HG02938 (cell line): Measurements from ENCODE around the gene PHF14.
"Not testable (repeated sequence)": the region's sequence is repeated elsewhere in the genome, so short reads cannot be mapped to it uniquely, and the experiment has no call there.

ENCODE experiments used
- ATAC-seq: cut with Tn5 transposase; IDR thresholded peaks from one replicate; pipeline ENCODE4 v1.9.1; 2021; ENCODE audit warnings: mild to moderate bottlenecking, moderate library complexity; ENCODE audit not compliant: unreplicated experiment

The PHF14 gene

DNA sequence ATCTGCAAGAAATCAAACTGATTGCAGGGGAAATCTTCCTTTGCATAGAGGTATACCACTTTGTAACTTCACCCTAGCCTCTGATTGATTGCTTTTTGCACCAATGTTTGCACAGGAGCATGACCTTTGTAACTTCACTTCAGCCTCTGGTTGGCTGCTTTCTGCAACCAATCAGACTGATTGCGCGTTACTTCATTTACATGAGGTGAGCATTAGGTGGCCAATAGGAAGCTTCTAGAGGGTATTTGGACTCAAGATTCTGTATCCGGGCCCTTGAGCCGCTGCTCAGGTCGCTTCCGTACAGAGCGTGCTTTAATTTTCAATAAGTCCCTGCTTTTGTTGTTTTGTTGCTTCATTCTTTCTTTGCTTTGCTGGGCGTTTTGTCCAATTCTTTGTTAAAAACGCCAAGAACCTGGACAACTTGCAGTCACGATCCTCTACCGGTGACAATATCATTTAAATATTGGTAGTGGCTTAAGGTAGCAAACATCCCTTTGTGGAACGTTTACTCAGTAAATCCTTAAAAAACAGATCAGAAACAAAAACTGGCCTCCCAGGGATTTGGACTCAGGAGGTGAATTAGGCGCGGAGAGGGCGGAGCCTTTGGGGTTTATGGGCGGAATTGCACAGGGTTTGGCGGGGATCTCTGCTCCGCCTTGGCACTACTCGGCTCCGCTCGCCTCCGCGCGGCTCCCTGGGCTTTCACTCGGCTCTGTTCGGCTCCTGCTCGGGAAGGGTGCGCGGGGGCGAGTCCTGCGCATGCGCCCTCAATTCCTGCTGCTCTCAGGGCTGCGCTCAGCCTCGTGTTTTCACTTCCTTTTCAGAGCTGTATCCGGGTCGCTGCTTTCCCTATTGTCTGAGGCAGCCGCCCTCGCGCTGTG, at the start of gene PHF14:
TSS of gene PHF14 (plus strand) at position 812 of the 881 bp plus-strand sequence. CDS start 452 bp downstream, outside the sequence.
- ATAC-seq = peak; percentile 94

- ATAC-seq = no peak
Measured at GRCh38 chr7:10924370-10924769, 49.3 kb upstream of the PHF14 start.

DNA sequence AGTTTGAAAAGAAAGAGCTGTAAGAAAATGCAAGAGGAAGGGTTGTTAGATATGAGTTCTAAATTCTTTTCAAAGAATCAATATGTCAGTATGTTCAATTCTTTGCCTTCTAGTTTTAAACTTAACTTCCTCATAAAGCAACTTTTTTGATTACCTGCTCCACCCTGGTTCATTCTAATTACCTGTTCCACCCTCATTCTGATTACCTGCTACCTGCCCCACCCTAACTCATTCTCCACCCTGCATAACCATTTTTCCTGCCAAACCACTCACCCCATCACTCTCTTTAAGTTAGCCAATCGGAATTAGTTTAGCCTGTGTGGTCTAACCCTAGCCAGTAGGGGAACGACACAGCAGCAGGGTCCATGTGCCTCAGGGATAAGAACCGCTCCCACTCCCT, 45.5 kb upstream of the PHF14 start:
- not testable (repeated sequence) for ATAC-seq

- ATAC-seq = no peak
Measured at GRCh38 chr7:10930551-10930950, 43.1 kb upstream of the PHF14 start.

DNA sequence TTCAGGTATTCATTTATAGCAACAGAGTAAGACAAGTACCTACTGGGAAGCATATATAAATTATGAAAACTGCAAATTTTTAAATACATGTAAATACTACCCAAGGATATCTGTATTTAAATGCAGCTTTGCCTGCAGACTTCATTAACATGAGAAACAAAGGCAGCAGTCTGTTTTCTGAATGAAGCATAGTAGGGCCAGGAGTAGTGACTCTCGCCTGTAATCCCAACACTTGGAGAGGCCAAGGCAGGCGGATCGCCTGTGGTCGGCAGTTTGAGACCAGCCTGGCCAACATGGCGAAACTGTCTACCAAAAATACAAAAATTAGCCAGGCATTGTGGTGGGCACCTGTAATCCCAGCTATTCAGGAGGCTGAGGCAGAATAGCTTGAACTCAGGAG, 42.5 kb upstream of the PHF14 start:
- no peak for ATAC-seq

- ATAC-seq = no peak
Measured at GRCh38 chr7:10934292-10934691, 39.4 kb upstream of the PHF14 start.

GRCh38 chr7:10939237-10939910, 34.3 kb upstream of the PHF14 start:
- peak; percentile 22 for ATAC-seq

DNA sequence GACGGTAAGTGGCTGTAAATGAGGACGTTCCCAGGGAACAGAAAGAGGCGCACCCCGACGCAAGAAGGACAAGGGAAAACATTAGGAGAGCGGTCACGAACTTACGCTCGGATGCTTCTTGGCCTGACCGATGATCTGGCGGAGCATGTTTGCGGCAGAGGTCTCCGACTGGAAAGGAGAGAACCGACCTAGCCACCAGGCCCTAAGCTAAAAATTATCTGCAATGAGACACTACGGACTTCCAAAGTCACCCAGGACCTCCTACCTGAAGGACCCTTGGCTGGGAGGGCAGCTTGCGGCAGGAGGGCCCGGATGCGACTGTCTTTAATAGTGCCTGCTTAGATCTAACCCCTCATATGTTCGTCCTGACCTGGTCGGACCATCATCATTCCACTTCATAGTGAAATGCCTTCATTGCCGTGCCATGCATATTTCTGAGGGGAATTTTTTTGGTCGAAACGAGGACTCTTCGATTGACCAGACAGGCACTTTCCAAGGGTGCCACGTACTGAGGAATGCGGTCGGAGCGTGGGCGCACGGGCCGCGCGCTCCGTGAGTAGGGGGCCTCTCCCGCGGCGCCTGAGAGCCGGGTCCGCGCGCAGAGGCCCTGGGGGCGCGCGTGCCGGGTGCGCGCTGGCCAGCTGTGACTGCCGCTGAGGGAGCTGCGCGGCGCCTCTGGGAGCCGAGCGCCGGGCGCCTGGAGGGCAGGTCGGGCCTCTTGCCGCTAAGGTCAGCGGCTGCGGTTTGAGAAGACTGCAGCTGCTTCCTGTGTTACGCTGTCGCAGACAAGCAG, 33.6 kb upstream of the PHF14 start:
- ATAC-seq = peak; percentile 85

DNA sequence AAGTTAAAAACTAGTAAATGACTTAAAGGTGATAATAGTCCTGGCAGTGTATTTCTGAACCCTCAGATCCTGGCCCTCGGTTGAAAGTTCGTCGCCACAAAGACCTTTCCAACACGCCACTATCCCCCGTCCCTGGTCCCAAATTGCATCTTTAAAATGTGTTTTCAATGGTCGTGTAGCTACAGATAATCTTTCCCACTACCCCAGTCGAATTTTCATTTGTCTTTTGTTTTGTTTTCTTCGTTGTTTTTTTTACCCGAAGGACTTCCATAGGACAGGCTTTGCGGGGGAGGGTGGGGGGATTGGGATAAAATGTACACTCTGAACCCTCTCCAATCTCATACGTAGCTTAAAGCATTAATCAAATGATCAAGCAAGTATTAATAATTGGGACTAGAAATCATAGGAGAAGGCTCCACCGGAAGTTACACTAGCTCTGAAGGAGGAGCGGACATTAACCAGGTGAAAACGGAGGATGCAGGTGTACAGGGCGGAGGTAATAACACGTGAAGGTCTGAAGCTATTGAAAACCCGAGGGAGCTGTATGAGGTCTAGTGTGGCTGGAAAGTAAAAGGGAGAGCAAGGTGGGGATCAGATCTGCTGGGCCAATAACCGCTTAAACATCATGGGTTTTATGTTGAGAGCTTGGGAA, 32.8 kb upstream of the PHF14 start:
- no peak for ATAC-seq

DNA sequence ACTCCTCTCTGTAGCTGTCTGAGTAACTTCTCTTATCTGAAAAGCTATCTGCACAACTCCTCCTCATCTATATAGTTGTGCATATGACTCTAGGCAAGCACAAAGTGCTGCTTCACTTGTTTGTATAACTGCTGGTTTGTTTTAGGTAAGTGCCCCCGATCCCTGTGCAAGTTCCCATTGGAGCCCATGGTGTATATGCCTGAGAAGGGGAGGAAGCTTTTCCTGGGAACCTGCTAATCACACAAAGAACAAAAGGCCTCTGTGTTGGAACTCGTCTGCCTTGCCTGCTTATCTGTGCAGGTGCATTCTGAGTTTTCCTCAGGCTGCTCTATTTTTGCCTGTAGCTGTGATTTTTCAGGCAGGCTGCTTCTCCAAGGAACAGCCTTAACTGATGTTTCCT, 23.2 kb upstream of the PHF14 start:
- ATAC-seq = no peak

- not testable (repeated sequence) for ATAC-seq
Measured at GRCh38 chr7:10950974-10951578, 22.6 kb upstream of the PHF14 start.

DNA sequence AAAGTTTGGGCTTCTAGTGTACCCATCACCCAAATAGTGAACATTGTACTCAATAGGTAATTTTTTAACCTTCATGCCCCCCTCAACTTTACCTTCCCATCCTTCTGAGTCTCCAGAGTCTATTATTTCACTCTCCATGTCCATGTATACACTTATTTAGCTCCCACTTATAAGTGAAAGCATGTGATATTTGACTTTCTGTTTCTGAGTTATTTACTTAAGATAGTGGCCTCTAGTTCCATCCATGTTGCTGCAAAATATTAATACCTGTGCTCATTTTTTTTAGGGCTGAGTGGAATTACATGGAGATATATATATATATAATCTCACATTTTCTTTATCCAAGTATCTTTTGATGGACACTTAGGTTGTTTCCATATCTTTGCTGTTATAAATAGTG, 21.1 kb upstream of the PHF14 start:
- no peak for ATAC-seq

GRCh38 chr7:10953078-10953750, 20.5 kb upstream of the PHF14 start:
- ATAC-seq = peak; percentile 50

GRCh38 chr7:10956528-10956927, 17.1 kb upstream of the PHF14 start:
- no peak for ATAC-seq

- not testable (repeated sequence) for ATAC-seq
Measured at GRCh38 chr7:10960242-10960641, 13.4 kb upstream of the PHF14 start.

DNA sequence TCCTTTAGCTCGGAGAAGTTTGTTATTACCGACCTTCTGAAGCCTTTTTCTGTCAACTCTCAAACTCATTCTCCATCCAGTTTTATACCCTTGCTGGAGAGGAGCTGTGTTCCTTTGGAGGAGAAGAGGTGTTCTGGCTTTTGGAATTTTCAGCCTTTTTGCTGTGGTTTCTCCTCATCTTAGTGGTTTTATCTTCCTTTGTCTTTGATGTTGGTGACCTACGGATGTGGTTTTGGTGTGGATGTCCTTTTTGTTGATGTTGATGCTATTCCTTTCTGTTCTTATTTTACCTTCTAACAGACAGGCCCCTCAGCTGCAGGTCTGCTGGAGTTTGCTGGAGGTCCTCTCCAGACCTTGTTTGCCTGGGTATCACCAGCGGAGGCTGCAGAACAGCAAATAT, 8.7 kb upstream of the PHF14 start:
- not testable (repeated sequence) for ATAC-seq

DNA sequence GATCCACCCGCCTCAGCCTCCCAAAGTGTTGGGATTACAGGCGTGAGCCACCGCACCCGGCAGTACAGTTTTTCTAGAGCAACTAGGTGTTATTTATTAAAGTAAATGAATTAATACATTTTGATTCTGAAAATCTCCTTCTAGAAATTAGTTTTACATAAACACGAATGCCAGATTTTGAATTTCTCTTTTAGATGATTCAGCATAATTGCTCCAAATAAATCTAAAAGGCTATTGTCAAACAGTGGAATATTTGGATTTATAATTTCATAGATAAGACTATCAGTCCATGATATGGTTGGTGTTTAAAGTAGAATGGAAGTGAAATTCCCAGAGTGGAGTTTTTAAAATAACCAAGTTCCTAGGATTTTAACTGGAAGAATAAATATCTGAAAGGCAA, 1.5 kb upstream of the PHF14 start:
- ATAC-seq = no peak

GRCh38 chr7:10973942-10974911, 555 bp downstream of the PHF14 start:
- ATAC-seq = peak; percentile 25

DNA sequence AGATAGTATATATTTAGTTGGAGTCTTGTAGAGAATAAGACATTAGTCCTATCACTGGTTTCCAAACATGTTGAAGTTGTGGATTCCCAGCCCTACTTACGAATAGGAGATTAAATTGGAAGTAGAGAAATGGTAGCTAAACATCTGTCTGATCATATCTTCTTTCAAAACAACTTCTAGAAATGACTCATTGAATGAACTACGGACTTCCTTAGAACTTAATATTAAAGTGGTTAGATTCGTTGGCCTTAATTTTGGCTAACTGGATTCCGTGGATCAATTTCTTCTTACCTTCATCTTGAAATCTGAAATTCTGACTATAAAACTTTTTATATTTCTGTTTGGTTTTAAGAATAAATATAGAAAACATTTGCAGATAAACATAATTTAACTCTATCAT, 3.4 kb downstream of the PHF14 start:
- ATAC-seq = no peak
